C4-2B (cell line): ENCODE data around the gene CLSTN2.

Source experiments
- ZFX ChIP-seq: fragments of 450-650 bp; IDR thresholded peaks from 2 replicates; pipeline ENCODE4 v1.6.1; 2017
- TF ChIP-seq, protein P1 (sequence below): fragments of 450-650 bp; conservative IDR thresholded peaks from 2 replicates; pipeline ENCODE4 v1.5.1; 2017; ENCODE audit warnings: mild to moderate bottlenecking

DNA sequence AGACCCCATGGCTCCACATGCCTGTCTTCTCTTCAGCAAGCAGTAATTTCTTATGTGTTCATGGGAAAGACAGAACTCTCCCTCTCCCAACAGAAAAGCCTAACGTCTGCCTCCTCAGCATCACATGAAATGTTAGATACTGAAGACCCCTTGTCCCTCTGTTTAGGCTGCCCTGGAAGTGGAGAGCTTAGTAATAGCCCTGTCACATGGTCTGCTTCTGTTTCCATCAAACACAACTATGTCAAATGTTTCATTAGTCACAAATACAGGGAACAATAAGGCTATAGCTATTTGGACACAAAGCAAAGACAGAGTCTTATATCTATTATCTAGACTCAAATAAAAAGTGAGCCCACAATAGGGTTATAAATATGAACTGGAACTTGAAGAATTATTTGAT is 552.6 kb downstream of the CLSTN2 start:
- TF ChIP-seq, protein P1, sequence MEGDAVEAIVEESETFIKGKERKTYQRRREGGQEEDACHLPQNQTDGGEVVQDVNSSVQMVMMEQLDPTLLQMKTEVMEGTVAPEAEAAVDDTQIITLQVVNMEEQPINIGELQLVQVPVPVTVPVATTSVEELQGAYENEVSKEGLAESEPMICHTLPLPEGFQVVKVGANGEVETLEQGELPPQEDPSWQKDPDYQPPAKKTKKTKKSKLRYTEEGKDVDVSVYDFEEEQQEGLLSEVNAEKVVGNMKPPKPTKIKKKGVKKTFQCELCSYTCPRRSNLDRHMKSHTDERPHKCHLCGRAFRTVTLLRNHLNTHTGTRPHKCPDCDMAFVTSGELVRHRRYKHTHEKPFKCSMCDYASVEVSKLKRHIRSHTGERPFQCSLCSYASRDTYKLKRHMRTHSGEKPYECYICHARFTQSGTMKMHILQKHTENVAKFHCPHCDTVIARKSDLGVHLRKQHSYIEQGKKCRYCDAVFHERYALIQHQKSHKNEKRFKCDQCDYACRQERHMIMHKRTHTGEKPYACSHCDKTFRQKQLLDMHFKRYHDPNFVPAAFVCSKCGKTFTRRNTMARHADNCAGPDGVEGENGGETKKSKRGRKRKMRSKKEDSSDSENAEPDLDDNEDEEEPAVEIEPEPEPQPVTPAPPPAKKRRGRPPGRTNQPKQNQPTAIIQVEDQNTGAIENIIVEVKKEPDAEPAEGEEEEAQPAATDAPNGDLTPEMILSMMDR: no peak
- TF ChIP-seq ZFX: no peak
